GM19455 (cell line): Measurements from ENCODE around the gene PSG5.
"Not testable (repeated sequence)": the region's sequence is repeated elsewhere in the genome, so short reads cannot be mapped to it uniquely, and the experiment has no call there.

Experiments
- ATAC-seq: cut with Tn5 transposase; IDR thresholded peaks from one replicate; pipeline ENCODE4 v1.9.1; 2021; ENCODE audit not compliant: unreplicated experiment

The PSG5 gene

GRCh38 chr19:43186311-43186935, at the start of gene PSG5:
Gene PSG5, minus strand, starts transcription at chr19:43186536. Its CDS starts 131 bp downstream, at chr19:43186405.
- not testable (repeated sequence) for ATAC-seq

- ATAC-seq: not testable (repeated sequence)
Observed at GRCh38 chr19:43235686-43236085, 49.4 kb upstream of the PSG5 start.

DNA sequence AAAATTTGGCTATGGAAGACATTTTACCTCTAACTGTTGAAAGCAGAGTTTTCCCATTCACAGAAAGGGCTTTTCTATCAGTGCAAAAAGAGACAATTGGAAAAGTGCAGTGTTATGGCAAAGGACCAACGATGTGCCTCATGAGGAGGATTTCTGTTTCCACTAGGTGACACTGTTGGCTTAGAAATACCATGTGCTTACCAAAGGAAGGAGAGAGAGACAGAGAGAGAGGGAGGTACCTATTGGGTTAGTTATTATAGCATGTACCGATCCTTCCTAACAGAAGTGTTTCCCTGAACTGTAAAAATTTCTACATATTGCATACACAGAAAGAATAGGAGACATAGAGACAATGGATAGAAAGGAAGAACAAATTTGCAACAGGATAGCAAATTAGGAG, 43.0 kb upstream of the PSG5 start:
- no peak for ATAC-seq

DNA sequence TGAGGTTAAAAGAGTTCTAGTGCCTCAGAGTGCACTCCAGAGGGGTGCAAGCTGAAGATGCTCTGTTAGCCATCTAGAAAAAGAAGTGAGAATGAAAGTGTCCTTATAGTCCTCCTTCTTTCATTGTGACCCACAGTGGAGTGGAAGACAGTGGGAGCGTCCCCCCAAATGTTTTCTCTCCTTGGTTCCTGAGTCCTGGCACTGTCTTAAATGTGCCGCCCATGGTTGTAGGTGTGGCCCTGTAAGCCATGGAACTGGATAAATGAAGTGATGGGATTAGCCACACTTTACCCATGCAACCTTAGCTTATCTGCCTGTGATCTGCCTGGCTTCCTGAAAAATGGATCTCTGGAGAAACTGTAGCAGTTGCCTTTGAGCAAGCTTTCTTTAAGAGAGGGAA, 42.4 kb upstream of the PSG5 start:
- not testable (repeated sequence) for ATAC-seq

- not testable (repeated sequence) for ATAC-seq
Observed at GRCh38 chr19:43226986-43227385, 40.6 kb upstream of the PSG5 start.

GRCh38 chr19:43224855-43225253, 38.5 kb upstream of the PSG5 start:
- ATAC-seq: no peak

DNA sequence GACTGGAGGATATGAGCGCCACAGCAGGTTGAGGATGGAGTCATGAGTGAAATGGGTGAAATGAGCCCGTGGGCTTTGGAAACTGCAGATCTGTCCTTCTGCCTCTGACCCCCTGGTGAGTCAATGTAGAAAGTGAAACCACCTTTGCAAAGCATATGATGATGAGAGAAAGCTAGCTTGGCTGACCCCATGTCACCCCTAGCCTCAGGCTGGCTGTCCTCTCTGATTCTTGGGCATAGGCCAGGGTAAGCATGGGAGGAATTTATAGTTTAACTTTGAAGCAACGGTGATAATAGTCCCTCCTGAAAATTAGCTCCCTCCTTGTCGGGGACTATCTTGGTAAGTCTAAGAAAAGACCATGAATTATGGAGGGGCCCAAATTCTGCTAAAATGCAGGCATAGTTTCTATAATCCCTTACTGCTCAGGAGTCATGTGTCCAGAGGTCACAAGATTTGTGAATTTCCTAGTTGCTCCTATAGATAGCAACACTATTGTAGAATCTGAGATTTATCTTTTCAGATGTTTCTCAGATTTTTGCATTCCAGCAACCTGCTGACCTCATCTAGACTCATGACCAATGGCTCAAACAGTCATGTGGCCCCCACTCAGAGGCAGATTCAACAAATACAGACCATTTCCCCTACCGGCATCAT, 38.0 kb upstream of the PSG5 start:
- not testable (repeated sequence) for ATAC-seq

GRCh38 chr19:43221891-43222290, 35.6 kb upstream of the PSG5 start:
- not testable (repeated sequence) for ATAC-seq

DNA sequence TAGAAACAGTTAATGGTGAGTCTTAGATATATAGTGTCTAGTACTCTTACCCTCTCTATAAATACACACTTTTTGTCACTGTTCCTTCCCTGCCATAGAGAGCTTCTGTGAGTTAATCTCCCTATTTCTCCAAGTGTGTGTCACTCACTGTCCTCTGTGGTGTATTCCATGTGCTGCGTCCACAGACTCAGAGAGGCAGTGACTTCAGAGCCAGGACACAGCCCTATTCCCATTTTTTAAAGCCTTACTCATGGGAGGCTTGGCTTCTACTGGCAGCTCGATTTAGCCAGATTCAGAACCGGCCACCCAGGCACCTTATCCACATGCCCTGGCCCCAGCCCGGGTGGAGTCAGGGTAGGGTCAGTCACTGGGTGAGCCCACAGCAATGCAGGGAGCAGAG, 32.8 kb upstream of the PSG5 start:
- ATAC-seq: not testable (repeated sequence)

GRCh38 chr19:43215881-43216280, 29.5 kb upstream of the PSG5 start:
- ATAC-seq: not testable (repeated sequence)

GRCh38 chr19:43207991-43208390, 21.7 kb upstream of the PSG5 start:
- ATAC-seq: no peak

DNA sequence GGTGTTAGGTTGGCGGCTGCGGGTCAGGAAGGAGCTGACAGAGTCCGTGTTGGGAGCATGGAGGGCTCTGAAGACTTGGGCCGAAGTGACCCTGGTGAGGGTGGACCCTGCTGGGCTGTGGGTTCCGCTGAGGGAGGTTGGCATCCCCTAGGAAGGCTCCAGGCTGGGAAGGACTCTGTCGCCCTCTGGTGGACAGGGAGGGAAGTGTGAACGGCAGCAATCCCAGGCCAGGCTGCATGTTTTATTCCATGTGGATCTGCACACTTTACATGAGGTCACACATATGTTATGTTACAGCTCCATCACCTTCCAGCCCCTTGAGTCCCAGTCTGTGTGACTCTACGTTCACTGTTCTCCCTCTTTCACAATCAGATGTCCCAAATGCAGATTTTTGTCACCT, 20.8 kb upstream of the PSG5 start:
- ATAC-seq: not testable (repeated sequence)

- not testable (repeated sequence) for ATAC-seq
Observed at GRCh38 chr19:43205471-43206105, 19.3 kb upstream of the PSG5 start, which contains the start of gene PSG4. Gene PSG4, minus strand, starts transcription at chr19:43205638. Its CDS starts 102 bp downstream, at chr19:43205536.

GRCh38 chr19:43203611-43204010, 17.3 kb upstream of the PSG5 start:
- ATAC-seq: not testable (repeated sequence)

DNA sequence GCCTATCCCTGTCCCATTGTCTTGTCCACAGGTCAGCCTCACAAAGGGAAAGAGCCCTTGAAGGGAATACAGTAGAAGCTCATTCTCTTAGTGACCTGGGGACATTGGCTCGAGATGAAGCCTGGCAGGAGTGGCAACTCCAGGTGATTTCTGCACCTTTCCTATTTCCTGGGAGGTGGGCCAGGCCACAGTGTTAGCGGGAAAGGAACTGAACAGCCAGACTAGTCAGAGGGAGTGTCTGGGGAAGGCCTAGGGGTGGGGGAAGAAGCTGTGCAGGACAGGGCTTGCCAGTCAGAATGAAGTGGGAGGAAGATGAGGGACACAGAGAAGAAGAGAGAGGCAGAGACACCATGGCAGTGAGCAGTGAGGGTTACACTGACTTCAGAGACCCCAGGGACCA, 15.6 kb upstream of the PSG5 start:
- not testable (repeated sequence) for ATAC-seq

DNA sequence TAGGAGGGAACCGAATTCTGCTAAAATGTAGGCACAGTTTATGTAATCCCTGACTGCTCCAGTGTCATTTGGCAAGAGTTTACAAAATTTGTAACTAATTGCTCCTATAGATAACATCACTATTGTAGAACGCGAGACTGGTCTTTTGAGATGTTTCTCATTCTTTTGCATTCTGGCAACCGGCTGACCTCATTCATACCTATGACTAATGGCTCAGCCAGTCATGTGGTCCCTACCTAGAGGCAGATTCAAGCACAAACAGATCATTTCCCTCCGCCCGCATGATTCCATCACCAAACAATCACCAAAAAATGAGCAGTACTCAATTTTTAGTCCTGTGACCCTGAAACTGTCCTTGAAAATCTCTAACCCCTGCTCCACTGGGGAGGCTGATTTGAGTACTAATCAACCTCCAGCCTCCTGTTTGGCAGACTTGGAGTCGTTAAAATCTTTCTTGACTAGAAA, 15.0 kb upstream of the PSG5 start:
- not testable (repeated sequence) for ATAC-seq

DNA sequence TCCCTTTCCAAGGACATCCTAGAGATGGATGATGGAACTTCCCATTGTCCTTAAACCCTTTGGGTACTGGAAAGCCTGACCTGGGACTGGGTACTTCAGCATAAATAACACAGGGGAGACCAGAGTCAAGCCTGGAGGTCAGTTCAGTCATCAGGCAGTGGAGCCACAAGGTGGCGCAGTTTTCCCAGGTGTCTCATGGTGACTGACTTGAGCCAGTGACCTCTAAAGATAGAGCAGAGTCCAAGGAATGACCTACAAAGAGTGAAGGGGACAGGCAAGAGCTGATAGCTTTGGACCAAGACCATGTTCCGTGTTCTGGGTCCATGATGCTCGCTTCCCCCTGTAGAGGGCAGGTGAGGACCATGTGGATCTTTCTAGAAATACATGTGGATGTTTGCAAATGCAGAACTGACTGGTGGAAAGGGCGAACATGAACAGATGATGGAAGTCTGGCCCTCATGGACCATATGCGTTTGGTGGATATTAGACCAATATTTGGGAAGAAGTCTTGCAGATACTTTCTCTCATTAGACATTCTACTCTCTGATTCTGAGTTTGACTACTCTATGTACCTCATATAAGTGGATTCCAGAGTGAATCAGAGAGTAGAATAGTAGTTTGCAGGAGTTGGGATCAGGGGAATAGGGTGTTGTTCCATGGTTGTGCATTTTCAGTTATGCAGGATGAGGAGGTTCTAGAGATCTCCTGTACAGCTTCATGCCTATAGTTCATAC, 12.5 kb upstream of the PSG5 start:
- ATAC-seq: not testable (repeated sequence)

GRCh38 chr19:43197666-43198397, 11.5 kb upstream of the PSG5 start:
- not testable (repeated sequence) for ATAC-seq

DNA sequence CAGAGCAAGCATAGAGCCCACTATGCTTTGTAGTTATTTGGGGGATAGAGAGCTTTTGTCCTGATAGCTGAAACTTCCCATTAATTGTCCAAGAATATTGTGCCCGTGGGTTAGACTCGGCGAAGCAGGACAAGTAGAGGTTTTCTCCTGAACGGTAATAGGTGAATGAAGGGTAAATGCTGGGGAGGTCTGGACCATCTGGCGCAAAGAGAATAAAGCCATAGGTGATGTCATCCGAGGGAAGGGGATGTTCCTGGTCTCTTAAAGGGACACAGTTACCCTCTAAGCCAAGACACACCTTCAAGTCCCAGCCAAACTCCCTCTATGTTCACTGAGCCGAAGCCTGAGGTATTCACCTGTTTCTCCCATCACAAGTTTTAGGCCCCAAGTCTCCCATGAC, 8.1 kb upstream of the PSG5 start:
- not testable (repeated sequence) for ATAC-seq

- ATAC-seq: not testable (repeated sequence)
Observed at GRCh38 chr19:43192381-43193155, 6.2 kb upstream of the PSG5 start.
